Transverse colon (tissue), 4 donors: ENCODE measurements around the gene FAM53A. TPM values are rescaled to one million over a fixed set of nuclear protein-coding genes. Genes with fewer than 3 reads are reported as not detected.
A peak's percentile ranks its signal among the peaks of the same experiment; 100 is the strongest.

Source experiments
- DNase-seq: peaks from one replicate; pipeline ENCODE4 v3.0.0-alpha.2; 2019
- H3K27ac ChIP-seq, 4 donors: fragments of 200-600 bp; sonication (generic); 2 replicates each; pipeline ENCODE4 v1.5.1; 2016 to 2018; ENCODE audit warnings: inconsistent platforms in 4 of 4
- H3K27me3 ChIP-seq: fragments of 200-600 bp; sonication (generic); 2 replicates; pipeline ENCODE4 v1.5.1; 2017; ENCODE audit warnings: inconsistent platforms
- H3K36me3 ChIP-seq, 4 donors: fragments of 200-600 bp; sonication (generic); 2 replicates each; pipeline ENCODE4 v1.5.1; 2017 to 2019; ENCODE audit warnings: inconsistent platforms in 4 of 4
- H3K4me1 ChIP-seq, 4 donors: fragments of 200-600 bp; sonication (generic); 2 replicates each; pipeline ENCODE4 v1.5.1; 2017 to 2020; ENCODE audit warnings: inconsistent platforms in 4 of 4
- H3K4me3 ChIP-seq, 4 donors: fragments of 200-600 bp; sonication (generic); 1 replicate in 1 of 4; 2 replicates in 3 of 4; pipeline versions ENCODE4 v1.5.1 to v1.6.1; 2017 to 2019; ENCODE audit warnings: inconsistent platforms in 4 of 4
- H3K9me3 ChIP-seq, 2 donors: fragments of 200-600 bp; sonication (generic); 2 replicates each; pipeline ENCODE4 v1.5.1; 2017 to 2019; ENCODE audit warnings: inconsistent platforms in 2 of 2
- CTCF ChIP-seq, 5 experiments: fragments of 200-600 bp in 3 of 5; fragments of 450-650 bp in 2 of 5; sonication (generic) in 3 of 5; IDR thresholded peaks; 1 replicate in 2 of 5; 2 replicates in 3 of 5; pipeline ENCODE4 v1.5.1; 2016 to 2017; ENCODE audit warnings: antibody characterized with exemption in 5 of 5, inconsistent platforms in 3 of 5, mild to moderate bottlenecking in 2 of 5, moderate library complexity in 1 of 5
- EP300 ChIP-seq: sonication (generic); formaldehyde crosslinking; IDR thresholded peaks from one replicate; pipeline ENCODE4 v1.6.1; 2017; ENCODE audit warnings: antibody characterized with exemption, low read depth
- POLR2A ChIP-seq: fragments of 450-650 bp; IDR thresholded peaks from one replicate; pipeline ENCODE4 v1.6.1; 2016; ENCODE audit warnings: antibody characterized with exemption, mild to moderate bottlenecking, moderate library complexity
- POLR2AphosphoS5 ChIP-seq, 3 donors: sonication (generic); formaldehyde crosslinking; IDR thresholded peaks; one replicate each; pipeline ENCODE4 v1.6.1; 2016; ENCODE audit warnings: antibody characterized with exemption in 3 of 3
- WGBS, 2 donors: methylation state at CpG; one replicate each; pipeline ENCODE4 v1.1.5; 2018; ENCODE audit warnings: low coverage in 1 of 2; 5-methylcytosine and 5-hydroxymethylcytosine counted together
- in situ Hi-C, 4 donors: fragments of 200-750 bp; cut with MboI; loops; one replicate each; pipeline versions ENCODE4 v1.15.0 to v1.15.1; 2017; ENCODE audit warnings: low sequenced_read_pairs in 3 of 4, low pct_ligation_motif_present in 1 of 4, low pct_unique_long_range_greater_than_20kb in 1 of 4
- intact Hi-C: fragments of 100-400 bp; cut with DNase I; formaldehyde crosslinking; loops from one replicate; pipeline ENCODE4 v1.15.1; 2023; ENCODE audit warnings: low total_unique reads
- total RNA-seq, 4 donors: library from RNA; depleted of rRNA; stranded (reverse); fragments of >200 nt; gene quantifications; one replicate each; pipeline ENCODE4 v1.1.0, GENCODE V29; 2016

The FAM53A gene
- total RNA-seq, 4 donors from 2014 or later = 1.4 to 32.9 (median 2.7) TPM

- DNase-seq = no peak
- Histone ChIP-seq H3K27ac (no peak overlapping the region), H3K27me3 (peaks cover 11% of the 10 kb centered on the region), H3K4me1 (no peaks in the 10 kb centered on the region), H3K9me3 (no peaks in the 10 kb centered on the region), H3K4me3 (no peak overlapping the region), H3K36me3 (no peaks in the 10 kb centered on the region)
- 98% methylated on average over 18 of the region's 19 CpGs; no CpG with 5 or more reads in 1 of the 2 donors for WGBS, 2 donors
- TF ChIP-seq CTCF (IDR thresholded peaks at IDR 0.05) (no peak), POLR2AphosphoS5 (IDR thresholded peaks at IDR 0.05) (no peak), EP300 (no peak), POLR2A (no peak)
- in situ Hi-C loops (loop anchor here in 1 of 4 donors (25.0 kb wide), 1 partner anchor 268 kb away; no protein-coding TSS in a partner anchor), intact Hi-C loops (no loop called here)
Measured at GRCh38 chr4:1630266-1630665, 53.8 kb downstream of the FAM53A start.

- WGBS, 2 donors = 69% methylated on average over 10 of the region's 10 CpGs; no CpG with 5 or more reads in 1 of the 2 donors
Measured at GRCh38 chr4:1629699-1630083, 54.4 kb downstream of the FAM53A start.

GRCh38 chr4:1628892-1629698 lies 55.0 kb downstream of the FAM53A start:
- no peaks in the 10 kb centered on the region for H3K9me3 ChIP-seq
- 37% methylated on average over 22 of the region's 25 CpGs; no CpG with 5 or more reads in 1 of the 2 donors for WGBS, 2 donors
- intact Hi-C loops = loop anchor here (5.0 kb wide), 1 partner anchor 272 kb away; no protein-coding TSS in a partner anchor
- H3K36me3 ChIP-seq = no peaks in the 10 kb centered on the region
- H3K27ac ChIP-seq = no peak overlapping the region
- H3K27me3 ChIP-seq = peaks cover 4% of the 10 kb centered on the region
- H3K4me3 ChIP-seq = no peak overlapping the region
- no peaks in the 10 kb centered on the region for H3K4me1 ChIP-seq
- in situ Hi-C loops = loop anchor here in 1 of 4 donors (25.0 kb wide), 1 partner anchor 267 kb away; no protein-coding TSS in a partner anchor
- DNase-seq = peak; percentile 65
- TF ChIP-seq EP300 (no peak), CTCF (IDR thresholded peaks at IDR 0.05) (peak; percentile 90 to 99 (median 98))

More at GRCh38 chr4:1629699-1630083, 54.4 kb downstream of the FAM53A start:
- Histone ChIP-seq H3K27me3 (peaks cover 7% of the 10 kb centered on the region), H3K36me3 (no peaks in the 10 kb centered on the region), H3K4me3 (no peak overlapping the region), H3K4me1 (no peaks in the 10 kb centered on the region), H3K9me3 (no peaks in the 10 kb centered on the region), H3K27ac (no peak overlapping the region)
- no peak for TF ChIP-seq POLR2AphosphoS5 (IDR thresholded peaks at IDR 0.05)
- TF ChIP-seq EP300 = no peak
- no peak for TF ChIP-seq POLR2A
- no peak for TF ChIP-seq CTCF (IDR thresholded peaks at IDR 0.05)
- in situ Hi-C loops (loop anchor here in 1 of 4 donors (25.0 kb wide), 1 partner anchor 267 kb away; no protein-coding TSS in a partner anchor), intact Hi-C loops (loop anchor here (5.0 kb wide), 1 partner anchor 272 kb away; no protein-coding TSS in a partner anchor)
- DNase-seq = no peak
